ENCODE results near the gene L2HGDH.
A peak's percentile ranks its signal among the peaks of the same experiment; 100 is the strongest.

L2HGDH gene

DNA sequence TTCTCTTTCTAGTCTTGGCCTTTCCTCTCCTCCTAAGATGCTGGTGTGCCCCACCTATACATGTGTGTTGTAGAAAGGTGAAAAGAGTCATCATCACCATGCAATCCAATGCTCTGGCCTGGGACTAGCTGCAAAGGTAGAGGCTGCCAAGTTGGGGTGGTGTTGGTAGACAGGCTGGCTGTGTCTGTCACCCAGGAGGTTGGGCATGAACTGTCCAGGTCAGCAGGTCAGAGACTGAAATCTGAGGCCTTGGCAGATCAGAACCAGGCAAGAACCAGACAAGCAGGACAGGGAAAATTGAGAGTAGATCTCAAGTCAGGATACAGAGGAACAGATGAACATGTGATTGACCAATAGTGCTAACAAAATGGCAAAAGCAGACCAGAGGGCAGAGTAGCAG is 26.2 kb downstream of the L2HGDH start:
- DNase-seq = no peak

DNA sequence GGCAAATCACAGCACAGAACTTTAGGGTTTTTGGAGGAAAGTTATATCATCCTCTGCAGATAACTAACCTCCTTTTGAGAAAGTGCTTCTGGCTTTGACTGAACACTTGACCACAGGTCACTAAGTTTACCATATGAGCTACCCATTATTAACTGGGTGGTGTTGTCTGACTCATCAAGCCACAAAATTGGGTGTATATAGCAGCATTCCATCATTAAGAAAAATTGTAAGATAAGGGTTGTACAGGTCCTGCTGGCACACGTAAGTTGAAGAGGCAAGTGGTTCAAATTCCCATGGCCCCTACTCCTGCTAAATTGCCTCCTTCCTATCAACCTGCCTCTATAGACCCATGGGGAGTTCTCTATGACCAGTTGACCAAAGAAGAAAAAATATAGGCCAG is 39.5 kb downstream of the L2HGDH start:
- DNase-seq = no peak

DNA sequence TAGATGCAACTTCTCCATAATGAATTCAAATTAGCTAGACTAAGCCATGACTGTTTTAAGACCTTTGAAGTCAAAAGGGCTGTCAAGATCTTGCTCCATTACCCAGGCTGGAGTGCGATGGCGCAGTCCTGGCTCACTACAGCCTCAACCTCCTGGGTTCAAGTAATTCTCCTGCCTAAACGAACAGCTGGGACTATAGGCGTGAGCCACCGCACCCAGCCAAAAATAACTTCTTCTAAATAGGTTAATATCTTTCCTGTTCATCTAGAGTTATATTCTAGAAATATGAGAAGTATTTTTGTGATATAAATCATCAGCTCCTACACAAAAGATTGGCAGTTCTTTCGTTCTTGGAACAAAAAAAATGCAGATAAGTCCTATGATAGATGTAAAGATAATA is 41.1 kb downstream of the L2HGDH start:
- no peak for DNase-seq

DNA sequence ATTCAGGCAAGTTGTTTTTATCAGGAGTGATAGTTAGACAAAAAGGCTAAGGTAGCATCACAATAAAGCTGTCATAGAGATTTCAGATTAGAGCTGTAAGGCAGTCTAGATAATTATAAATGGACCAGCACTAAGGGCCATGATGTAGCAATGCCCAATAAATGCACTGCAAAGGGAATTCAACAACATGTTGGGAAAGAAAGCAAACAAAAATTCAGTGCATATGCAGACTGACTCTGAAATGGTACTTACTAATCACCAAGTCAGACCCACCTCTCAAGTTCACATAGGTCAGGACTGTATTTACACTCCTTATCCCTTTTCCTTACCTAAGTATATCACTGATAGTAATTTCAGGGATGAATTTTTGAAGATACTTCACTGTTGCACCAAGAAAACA is 47.0 kb downstream of the L2HGDH start:
- no peak for DNase-seq

DNA sequence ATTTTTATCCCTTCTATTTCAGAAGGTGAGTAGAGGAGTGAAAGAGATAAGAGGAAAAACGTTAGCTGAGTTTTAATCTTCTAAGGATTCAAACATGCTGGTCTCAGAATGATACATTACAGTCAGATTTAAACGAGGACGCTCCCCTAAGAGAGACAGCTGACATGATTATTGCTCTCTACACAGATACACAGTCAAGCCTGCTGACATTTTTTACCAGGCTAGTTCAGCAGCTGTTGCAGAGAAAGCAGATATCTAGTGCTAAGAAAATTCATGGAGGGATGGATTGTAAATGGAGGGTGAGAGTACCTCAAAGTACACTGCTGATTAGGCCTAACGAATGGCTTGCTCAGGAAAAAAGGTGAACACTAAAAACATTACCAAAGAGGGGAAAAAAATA is 48.7 kb downstream of the L2HGDH start:
- no peak for DNase-seq

DNA sequence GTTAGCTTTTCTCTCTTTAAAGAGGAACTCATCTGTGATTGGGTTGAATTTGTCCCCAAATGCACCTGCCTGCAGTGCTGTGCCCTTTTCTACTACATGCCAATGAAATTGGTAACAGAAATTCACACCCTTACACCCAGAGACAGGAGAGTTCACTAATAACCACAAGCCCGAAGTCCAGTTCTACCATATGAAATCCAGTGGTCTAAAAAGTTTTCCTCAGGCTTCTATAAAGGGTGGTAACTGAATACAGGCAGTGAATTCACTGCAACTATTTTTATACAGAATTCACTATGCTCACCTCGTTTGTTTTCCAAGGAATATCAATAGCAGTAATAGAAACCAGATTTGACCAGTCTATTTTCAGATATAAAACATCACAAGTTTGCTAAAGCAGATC is 49.2 kb downstream of the L2HGDH start:
- no peak for DNase-seq

DNA sequence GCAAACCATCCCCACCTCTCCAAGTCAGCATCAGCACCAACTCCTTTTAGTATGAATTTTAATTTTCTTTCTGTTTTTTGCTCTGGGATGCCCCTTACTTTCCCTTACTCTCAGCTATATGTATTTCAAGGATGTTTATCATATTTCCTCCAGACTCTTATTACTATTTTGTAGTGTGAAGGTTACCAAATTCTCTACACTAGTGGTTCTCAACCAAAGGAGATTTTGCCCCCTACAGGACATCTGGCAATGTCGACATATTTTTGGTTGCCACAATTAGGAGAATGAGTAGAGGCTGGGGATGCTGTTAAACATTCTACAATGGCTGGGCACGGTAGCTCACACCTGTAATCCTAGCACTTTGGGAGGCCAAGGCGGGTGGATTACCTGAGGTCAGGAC is 51.5 kb downstream of the L2HGDH start:
- DNase-seq = no peak

DNA sequence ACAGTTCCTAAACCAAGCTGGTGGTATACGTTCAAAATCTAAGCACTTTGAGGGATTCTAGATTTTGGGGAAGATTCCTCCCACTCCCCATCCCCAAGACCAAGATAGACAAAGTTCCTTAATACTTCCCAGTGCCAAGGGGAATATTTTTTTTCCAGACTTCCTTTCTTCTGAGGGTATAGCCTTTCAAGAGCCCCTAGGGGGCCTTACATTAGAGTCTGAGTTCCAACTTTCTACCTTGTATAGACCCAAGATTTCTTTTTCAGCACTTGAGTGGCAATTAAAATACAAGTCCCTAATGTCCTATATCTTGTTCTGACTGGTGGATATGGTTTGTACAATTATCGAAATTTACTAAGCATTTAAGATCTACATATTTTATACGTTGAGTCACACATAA is 52.0 kb downstream of the L2HGDH start:
- no peak for DNase-seq

DNA sequence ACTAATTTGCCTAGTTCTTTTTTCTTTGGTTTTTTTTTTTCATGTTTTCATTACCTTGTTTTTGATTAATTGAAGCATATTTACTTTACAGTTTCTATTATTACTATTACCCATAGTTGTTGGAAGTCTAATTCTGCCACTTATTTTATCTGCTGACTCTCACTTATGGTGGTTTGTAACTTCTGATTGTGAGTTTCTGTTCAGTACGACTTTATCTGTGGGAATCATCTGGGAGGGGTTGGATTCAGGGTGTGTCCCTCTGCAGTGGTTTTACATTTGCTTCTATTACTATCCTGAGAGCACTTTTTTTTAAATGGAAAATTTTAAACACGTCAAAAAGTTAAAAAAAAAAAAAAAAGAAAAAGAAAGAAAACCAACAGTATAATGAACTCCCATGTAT is 54.3 kb downstream of the L2HGDH start:
- DNase-seq = no peak

DNA sequence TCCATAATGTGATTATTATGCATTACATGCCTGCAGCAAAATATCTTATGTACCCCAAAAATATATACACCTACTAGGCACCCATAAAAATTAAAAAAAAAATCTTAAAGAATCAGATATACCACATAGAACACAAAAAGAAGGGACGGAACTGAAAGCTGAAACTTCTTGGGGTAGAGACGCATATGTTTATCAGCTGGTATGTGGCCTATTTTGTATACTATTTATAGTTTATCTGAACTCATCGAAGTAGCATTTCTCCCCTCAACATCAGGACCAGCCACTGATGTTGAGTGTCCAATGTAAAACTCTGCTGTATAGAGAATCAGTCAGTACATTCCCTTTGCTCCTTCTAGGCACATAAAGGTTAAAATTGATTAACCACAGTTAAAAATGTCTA is 57.8 kb downstream of the L2HGDH start:
- DNase-seq = no peak

DNA sequence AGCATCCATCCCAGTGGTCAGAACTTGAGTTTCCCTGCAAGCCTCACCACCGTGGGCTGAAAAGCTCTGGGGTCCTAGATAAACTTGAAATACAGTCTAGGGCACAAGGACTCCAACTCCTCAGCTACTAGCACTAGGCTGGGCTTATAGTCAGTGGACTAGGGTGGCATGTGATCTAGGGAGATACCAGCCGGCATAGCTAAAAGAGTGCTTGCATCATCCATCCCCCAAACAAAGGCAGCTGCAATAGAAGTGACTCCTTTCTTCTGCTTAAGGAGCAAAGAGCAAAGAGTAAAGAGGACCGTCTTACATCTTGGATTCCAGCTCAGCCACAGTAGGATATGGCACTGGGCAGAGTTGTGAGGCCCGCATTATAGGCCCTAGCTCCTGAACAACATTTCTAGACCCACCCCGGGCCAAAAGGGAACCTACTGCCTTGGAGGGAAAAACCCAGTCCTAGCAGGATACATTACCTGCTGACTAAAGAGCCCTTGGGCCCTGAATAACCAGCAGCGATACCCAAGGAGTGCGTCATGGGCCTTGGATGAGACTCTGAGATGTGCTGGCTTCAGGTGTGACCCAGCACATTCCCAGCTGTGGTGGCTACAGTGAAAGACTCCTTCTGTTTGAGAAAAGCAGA is 62.8 kb downstream of the L2HGDH start:
- no peak for DNase-seq

DNA sequence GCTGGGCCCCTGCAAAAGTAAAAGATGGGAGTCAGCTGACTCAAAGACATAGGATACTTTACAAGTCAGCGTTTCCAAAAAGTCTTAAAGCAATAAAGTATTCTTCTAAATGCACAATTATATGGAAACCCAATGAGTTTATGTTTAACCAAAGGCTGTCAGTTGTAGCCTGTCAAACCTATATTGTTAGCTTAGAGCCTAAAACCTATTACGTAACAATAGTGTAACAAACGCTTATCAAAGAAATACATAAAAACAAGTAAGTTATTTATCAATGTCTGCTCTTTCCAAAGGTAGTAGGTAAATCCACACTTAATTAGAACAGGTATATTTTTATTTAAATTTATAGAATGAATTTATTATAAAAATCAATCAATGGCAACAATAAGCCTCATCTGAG is 64.8 kb downstream of the L2HGDH start:
- DNase-seq = no peak

DNA sequence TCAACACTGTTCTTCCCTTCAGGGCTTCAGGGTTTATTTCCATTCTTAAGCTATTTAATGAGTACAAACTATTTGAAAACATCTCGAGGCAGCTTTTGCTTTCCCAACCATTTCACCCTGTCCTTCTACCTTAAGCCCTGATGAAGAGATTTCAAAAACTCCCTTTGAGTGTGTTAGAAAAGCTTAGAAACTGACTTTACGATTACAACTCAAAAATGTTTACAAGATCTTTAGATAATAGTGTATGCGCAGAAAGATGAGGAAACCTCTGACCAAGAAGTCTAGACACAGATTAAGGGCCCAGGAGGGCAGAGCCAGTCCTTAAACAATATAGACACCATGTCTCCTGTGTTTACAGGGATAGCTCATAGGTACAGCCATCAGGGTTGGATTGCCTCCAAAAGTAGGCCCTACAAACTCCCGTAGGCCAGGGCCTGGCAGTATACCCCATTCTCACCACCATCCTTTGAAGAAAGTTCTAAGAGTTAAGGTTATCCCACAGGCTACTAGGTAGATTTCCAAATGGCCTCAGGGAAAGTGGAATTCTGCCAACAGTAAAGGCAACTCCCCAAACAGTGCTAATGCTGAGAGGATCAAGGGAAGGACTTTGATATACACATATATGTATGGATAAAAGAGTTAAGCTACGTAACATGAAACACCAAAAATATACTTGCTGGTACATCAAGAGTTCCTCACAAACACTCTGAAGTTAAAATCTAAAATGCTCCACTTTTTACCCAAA is 69.3 kb downstream of the L2HGDH start:
- no peak for DNase-seq

DNA sequence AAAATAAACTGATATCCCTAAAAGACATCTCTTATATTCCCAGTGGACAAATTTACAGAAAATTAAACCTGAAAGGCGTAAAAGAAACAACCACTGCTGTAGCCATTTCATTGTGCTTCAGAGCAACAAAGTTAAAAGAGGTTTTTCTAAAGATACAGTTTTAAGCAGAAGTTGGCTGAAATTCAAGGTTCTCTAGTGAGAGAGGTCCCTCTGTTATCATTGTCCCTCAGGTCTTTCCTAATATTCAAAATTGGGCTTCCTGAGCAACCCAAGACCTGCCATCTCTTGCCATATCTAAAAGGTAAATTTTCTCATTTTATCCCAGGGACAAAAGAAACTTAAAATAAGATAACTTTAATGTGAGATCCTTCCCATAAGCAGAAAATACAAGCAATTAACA is 69.9 kb downstream of the L2HGDH start:
- DNase-seq = no peak

DNA sequence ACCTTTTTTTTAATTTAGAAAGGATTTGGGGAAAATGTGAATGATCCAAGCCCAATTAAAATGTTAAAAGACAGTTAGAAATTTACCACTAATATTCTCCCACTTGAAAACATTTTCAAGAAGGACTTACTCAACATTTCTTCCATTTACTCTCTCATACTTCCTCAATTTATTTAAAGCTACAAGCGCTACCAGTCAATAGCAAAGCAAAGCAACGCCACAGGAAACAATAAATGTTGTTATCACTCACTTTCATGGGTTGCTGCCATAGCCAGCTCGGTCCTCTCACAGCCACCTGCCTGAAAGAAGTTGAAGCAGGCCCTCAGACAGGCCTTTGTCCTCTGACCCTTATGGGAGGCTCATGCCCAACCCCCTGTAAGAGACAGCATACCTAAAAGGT is 74.6 kb downstream of the L2HGDH start:
- no peak for DNase-seq

DNA sequence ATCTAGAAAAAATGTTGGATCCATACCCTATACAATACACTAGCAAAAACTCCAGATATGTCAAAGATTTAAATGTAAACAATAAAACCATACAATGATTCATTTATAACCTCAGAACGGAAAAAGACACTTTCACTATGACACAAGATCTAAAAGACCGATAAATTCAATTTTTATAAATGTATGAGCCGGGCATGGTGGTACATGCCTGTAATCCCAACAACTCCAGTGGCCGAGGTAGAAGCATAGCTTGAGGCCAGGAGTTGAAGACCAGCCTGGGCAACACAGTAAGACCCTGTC is 78.1 kb downstream of the L2HGDH start:
- DNase-seq = no peak

DNA sequence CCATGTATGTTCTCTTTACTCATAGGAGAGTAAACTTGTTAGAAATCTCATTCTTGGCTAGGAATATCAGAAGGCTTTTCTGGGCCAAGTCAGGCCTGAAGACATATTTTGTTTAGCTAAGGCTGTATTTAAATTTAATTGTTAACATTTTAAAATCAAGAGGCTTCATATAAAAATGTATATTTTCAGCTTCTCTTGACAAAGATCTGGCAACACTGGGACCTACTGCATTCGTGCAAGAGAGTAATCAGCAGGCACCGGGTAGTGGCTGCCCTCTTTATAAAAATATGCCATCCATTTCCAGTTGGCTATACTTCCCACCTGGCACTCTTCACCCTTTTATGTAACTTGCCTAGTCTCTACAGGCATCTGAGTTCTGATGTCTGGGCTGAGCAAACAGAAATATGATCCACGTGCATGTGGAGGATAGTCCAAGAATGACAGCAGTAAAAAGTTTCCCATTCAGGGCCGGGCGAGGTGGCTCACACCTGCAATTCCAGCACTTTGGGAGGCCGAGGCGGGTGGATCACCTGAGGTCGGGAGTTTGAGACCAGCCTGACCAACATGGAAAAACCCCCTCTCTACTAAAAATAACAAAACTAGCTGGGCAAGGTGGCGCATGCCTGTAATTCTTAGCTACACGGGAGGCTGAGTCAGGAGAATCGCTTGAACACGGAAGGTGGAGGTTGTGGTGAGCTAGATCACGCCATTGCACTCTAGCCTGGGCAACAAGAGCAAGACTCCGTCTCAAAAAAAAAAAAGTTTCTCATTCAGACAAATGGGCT is 78.7 kb downstream of the L2HGDH start:
- DNase-seq = peak; percentile 66

DNA sequence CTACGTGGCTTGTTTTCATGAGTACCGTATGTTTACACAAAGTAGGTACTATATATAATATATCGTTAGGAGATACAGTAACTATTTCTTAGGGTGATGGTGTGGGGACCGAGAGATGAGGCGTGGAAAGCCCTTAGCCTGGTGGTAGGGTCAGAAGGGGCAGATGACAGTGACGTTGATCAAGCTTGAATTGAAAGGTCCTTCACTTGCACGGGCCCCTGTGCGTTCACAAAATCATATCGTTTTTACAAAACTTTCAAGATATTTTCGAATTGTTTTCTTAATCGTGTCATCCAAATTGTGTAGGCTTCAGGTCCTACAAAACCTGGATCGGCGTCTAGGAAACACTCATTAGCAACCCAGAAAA is 79.8 kb downstream of the L2HGDH start:
- no peak for DNase-seq

DNA sequence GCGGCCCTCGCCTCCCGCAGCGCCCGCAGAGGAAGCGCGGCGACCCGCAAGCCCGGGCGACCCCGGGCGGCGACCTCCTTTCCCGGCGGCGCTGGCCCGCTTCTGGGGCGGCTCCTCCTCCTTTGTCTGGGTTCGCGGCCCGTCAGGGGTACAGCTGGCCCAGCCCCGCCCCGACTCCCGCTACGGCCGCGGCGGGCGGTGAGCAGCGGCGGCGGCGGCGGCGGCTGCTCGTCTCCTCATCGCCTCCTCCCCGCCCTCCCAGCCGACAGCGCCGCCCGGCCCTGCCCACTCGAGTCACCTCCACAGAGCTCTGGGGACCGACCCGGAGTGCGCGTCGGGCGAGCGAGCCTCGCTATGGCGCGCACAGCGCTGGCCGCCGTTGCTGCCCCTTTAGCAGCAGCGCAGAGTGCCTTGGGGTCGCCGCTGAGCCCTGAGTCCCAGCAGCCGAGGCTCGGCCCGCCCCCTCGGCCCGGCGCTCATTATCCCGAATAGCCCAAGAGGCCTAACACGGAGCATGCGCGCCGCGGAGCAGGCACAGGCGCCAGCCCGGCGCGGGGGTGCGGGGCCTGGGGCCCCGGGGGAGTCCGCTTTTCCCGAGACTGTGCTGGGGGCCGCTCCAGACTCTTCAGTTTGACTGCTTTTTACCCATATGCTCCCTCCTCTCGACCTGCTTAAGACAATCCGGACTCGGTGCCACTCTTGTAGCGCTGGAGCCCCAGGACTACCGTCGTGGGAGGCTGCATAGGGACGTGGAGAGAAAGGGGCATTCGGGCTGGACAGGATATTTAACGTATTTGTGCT is 80.4 kb downstream of the L2HGDH start, which contains the start of gene SOS2:
TSS of gene SOS2 (minus strand) at position 104 of the 801 bp plus-strand sequence. CDS start 295 bp downstream, outside the sequence.
- peak; percentile 75 for DNase-seq

DNA sequence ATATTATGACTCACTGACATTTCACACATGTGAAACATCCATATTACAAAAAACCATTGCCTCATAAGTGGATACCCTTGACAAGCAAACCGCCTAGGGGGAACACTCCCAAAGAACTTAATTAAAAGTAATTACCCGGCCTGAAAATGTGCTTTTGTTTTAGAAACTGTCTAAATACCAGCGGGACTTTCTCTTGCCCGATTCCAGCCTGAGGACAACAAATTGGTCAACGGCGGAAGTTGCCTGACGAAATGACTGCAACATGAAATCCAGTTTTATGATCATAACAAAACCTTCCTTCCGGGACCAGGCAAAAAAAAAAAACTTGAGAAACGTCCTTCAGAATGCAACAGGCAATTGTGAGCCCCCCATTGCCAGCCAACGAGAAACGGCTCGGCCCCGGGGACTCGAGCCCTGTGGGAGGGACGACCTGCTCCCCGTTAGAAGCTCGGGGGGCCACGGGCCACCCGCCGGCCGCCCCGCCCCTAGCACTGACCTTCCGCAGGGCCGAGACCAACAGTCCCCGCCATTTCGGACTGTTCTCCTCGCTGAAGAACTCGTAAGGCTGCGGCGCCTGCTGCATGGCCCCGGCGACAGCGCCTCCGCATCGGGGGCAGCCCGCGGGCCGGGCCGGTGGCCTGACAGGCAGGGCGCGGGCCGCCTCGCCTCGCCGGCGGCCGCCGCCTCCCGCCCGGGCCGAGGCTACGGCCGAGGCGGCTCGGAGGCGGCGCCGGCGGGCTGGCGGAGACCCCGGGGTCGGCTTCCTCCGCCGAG is 81.1 kb downstream of the L2HGDH start:
- no peak for DNase-seq

DNA sequence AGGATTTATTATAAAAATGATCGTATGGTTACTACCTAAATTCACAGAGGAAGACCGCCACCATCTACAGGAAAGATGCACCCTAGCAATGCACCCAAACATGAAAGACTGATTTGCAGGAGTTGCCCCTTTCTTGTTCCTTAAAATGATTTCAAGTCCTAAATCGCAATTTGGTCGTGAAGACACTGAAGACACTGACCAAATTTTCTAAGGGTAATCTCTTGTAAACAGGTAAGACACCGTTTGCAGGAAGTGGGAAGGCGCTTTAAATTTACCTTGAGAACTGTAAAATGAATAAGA is 81.7 kb downstream of the L2HGDH start:
- DNase-seq = no peak

DNA sequence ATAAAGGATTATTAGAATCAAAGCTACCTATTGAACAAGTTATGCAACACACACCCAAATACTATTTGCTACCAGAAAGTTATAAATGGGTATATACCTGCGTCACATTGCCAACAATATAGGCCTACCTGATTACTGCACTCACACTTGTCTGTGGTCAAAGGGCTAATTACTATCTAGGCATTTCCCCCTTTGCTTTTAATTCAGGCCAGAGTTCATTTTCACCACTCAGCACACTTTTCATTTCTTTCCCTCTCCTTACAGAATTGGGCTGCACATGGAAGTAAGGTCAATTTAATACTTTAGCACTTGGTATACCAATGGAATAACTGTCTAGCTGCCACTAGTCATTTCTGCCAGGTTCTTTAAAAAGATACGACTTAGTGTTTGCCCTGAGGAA is 82.3 kb downstream of the L2HGDH start:
- no peak for DNase-seq

DNA sequence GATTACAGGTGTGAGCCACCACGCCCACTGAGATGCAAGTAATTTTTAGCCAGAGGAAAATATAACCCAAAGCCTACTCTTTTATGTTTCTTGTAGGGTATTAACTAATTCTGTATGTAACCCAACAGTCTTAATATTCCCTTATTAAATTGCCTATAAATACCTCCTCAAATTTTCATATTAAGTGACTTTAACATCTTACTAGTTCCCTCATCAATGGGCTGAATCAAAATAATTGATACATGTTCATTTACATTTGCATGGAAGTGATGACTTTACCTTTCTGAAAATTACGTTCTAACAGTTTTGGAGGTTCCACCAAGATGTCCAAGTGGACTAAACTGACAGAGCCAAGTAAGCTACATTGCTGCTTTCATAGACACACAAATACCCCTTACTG is 83.7 kb downstream of the L2HGDH start:
- DNase-seq = no peak

Measured in NCI-H510A (cell line).